HEK293 (cell line): ENCODE results near the gene YY2.

Experiments
- CTCF ChIA-PET: fragments of 350-600 bp; formaldehyde crosslinking; extraction: SDS; loops from one replicate; lab custom pipeline; 2021; ENCODE audit warnings: antibody characterized with exemption; lab: Yijun Ruan, JAX
- POLR2A ChIA-PET: fragments of 300-600 bp; formaldehyde crosslinking; extraction: SDS; loops from one replicate; lab custom pipeline; 2020; ENCODE audit warnings: antibody characterized with exemption, inconsistent platforms; lab: Yijun Ruan, JAX
- H3K27ac ChIP-seq: fragments of 200-500 bp; sonication (Bioruptor generic); 2 replicates; pipeline ENCODE4 v1.5.1; 2014; ENCODE audit warnings: low read depth, low read length, control low read depth, inconsistent platforms; ENCODE audit errors: extremely low read depth
- H3K36me3 ChIP-seq, 2 experiments: fragments of 200-500 bp in 1 of 2; sonication (Bioruptor generic) in 1 of 2; 1 replicate in 1 of 2; 2 replicates in 1 of 2; pipeline ENCODE4 v1.5.1; 2014 to 2017; ENCODE audit warnings: inconsistent platforms in 2 of 2, low read length in 2 of 2; ENCODE audit not compliant: control insufficient read depth in 2 of 2, insufficient read depth in 1 of 2
- H3K4me1 ChIP-seq: fragments of 200-500 bp; sonication (Bioruptor generic); 2 replicates; pipeline ENCODE4 v1.5.1; 2014; ENCODE audit warnings: mild to moderate bottlenecking, low read length, inconsistent platforms; ENCODE audit not compliant: control insufficient read depth, insufficient read depth
- H3K4me3 ChIP-seq: 2 replicates; pipeline ENCODE4 v1.5.1; 2011; ENCODE audit warnings: low read depth, mild to moderate bottlenecking, control low read depth, low read length, moderate library complexity
- H3K9me3 ChIP-seq: fragments of 200-500 bp; sonication (Bioruptor generic); 2 replicates; pipeline ENCODE4 v1.5.1; 2014; ENCODE audit warnings: low read depth, low read length, inconsistent platforms; ENCODE audit not compliant: control insufficient read depth, insufficient read depth
- BCL11A ChIP-seq: fragments of 450-650 bp; formaldehyde crosslinking; IDR thresholded peaks from 2 replicates; pipeline ENCODE4 v1.5.1; 2016; ENCODE audit warnings: low read depth, missing biosample characterization, missing genetic modification characterization
- HOXC10 ChIP-seq: sonication (generic); formaldehyde crosslinking; IDR thresholded peaks from 2 replicates; pipeline ENCODE4 v1.8.1; 2023; ENCODE audit warnings: mild to moderate bottlenecking, missing genetic modification reagents
- PRDM10 ChIP-seq: fragments of 450-650 bp; formaldehyde crosslinking; IDR thresholded peaks from 2 replicates; pipeline ENCODE4 v1.5.1; 2016; ENCODE audit warnings: missing biosample characterization, missing genetic modification characterization
- PRDM4 ChIP-seq: fragments of 450-650 bp; formaldehyde crosslinking; IDR thresholded peaks from 2 replicates; pipeline ENCODE4 v1.5.1; 2017; ENCODE audit warnings: missing biosample characterization, missing genetic modification characterization
- ZBTB49 ChIP-seq: fragments of 450-650 bp; formaldehyde crosslinking; IDR thresholded peaks from 2 replicates; pipeline ENCODE4 v1.5.1; 2016; ENCODE audit warnings: missing biosample characterization, missing genetic modification characterization, low read depth
- ZNF112 ChIP-seq: fragments of 450-650 bp; formaldehyde crosslinking; IDR thresholded peaks from 2 replicates; pipeline ENCODE4 v1.5.0; 2017; ENCODE audit warnings: missing biosample characterization, missing genetic modification characterization
- ZNF114 ChIP-seq: fragments of 450-650 bp; formaldehyde crosslinking; IDR thresholded peaks from 2 replicates; pipeline ENCODE4 v1.5.0; 2017; ENCODE audit warnings: missing biosample characterization, missing genetic modification characterization
- ZNF138 ChIP-seq: fragments of 450-650 bp; formaldehyde crosslinking; IDR thresholded peaks from 2 replicates; pipeline ENCODE4 v1.5.1; 2016; ENCODE audit warnings: missing biosample characterization, missing genetic modification characterization, borderline replicate concordance
- ZNF140 ChIP-seq: fragments of 450-650 bp; formaldehyde crosslinking; IDR thresholded peaks from 2 replicates; pipeline ENCODE4 v1.5.1; 2016; ENCODE audit warnings: missing biosample characterization, missing genetic modification characterization
- ZNF16 ChIP-seq: fragments of 450-650 bp; formaldehyde crosslinking; IDR thresholded peaks from 2 replicates; pipeline ENCODE4 v1.5.1; 2016; ENCODE audit warnings: low read depth, missing biosample characterization, missing genetic modification characterization
- ZNF169 ChIP-seq: fragments of 450-650 bp; formaldehyde crosslinking; IDR thresholded peaks from 2 replicates; pipeline ENCODE4 v1.5.1; 2016; ENCODE audit warnings: missing biosample characterization, missing genetic modification characterization
- ZNF18 ChIP-seq: fragments of 450-650 bp; formaldehyde crosslinking; IDR thresholded peaks from 2 replicates; pipeline ENCODE4 v1.5.1; 2016; ENCODE audit warnings: missing biosample characterization, missing genetic modification characterization
- ZNF24 ChIP-seq: fragments of 450-650 bp; formaldehyde crosslinking; IDR thresholded peaks from 2 replicates; pipeline ENCODE4 v1.5.1; 2016; ENCODE audit warnings: missing biosample characterization, missing genetic modification characterization
- ZNF26 ChIP-seq: fragments of 450-650 bp; formaldehyde crosslinking; IDR thresholded peaks from 2 replicates; pipeline ENCODE4 v1.5.1; 2016; ENCODE audit warnings: missing biosample characterization, missing genetic modification characterization
- ZNF266 ChIP-seq: fragments of 450-650 bp; formaldehyde crosslinking; IDR thresholded peaks from 2 replicates; pipeline ENCODE4 v1.5.1; 2016; ENCODE audit warnings: missing biosample characterization, missing genetic modification characterization, low read depth
- ZNF544 ChIP-seq: fragments of 450-650 bp; formaldehyde crosslinking; IDR thresholded peaks from 2 replicates; pipeline ENCODE4 v1.5.0; 2017; ENCODE audit warnings: missing biosample characterization, missing genetic modification characterization
- ZNF560 ChIP-seq: fragments of 450-650 bp; formaldehyde crosslinking; IDR thresholded peaks from 2 replicates; pipeline ENCODE4 v1.5.1; 2017; ENCODE audit warnings: missing biosample characterization, missing genetic modification characterization, borderline replicate concordance
- ZNF654 ChIP-seq: fragments of 450-650 bp; formaldehyde crosslinking; IDR thresholded peaks from 2 replicates; pipeline ENCODE4 v1.5.1; 2016; ENCODE audit warnings: low read depth, missing biosample characterization, missing genetic modification characterization
- ZNF660 ChIP-seq: fragments of 450-650 bp; IDR thresholded peaks from 2 replicates; pipeline ENCODE4 v1.5.1; 2018; ENCODE audit warnings: missing biosample characterization, mild to moderate bottlenecking, missing genetic modification characterization
- ZNF76 ChIP-seq: fragments of 450-650 bp; formaldehyde crosslinking; IDR thresholded peaks from 2 replicates; pipeline ENCODE4; 2016; ENCODE audit warnings: low read depth, missing biosample characterization, missing genetic modification characterization, borderline replicate concordance
- ZSCAN30 ChIP-seq: fragments of 450-650 bp; IDR thresholded peaks from 2 replicates; pipeline ENCODE4 v1.5.1; 2018; ENCODE audit warnings: missing biosample characterization, mild to moderate bottlenecking, missing genetic modification characterization, moderate library complexity
- ZSCAN5A ChIP-seq: fragments of 450-650 bp; formaldehyde crosslinking; IDR thresholded peaks from 2 replicates; pipeline ENCODE4 v1.5.1; 2016; ENCODE audit warnings: missing biosample characterization, missing genetic modification characterization
- ZXDB ChIP-seq: fragments of 450-650 bp; formaldehyde crosslinking; IDR thresholded peaks from 2 replicates; pipeline ENCODE4 v1.5.1; 2016; ENCODE audit warnings: missing biosample characterization, missing genetic modification characterization

YY2 gene

GRCh38 chrX:21905313-21905712, 49.5 kb downstream of the YY2 start:
- H3K36me3 ChIP-seq, result no peaks in the 10 kb centered on the region; a peak in 1 of 3 replicates
- H3K9me3 ChIP-seq, result no peaks in the 10 kb centered on the region
- POLR2A ChIA-PET, result no interaction called here
- no peak overlapping the region for H3K4me3 ChIP-seq
- no peaks in the 10 kb centered on the region for H3K4me1 ChIP-seq
- H3K27ac ChIP-seq, result no peak overlapping the region
- no peak for TF ChIP-seq ZNF169
- no peak for TF ChIP-seq HOXC10 (CRISPR knock-in tag)
- TF ChIP-seq ZSCAN5A (tag by site-specific recombination), result no peak
- no peak for TF ChIP-seq ZNF76
- no peak for TF ChIP-seq ZBTB49 (tag by site-specific recombination)
- no peak for TF ChIP-seq ZNF114 (tag by site-specific recombination)
- TF ChIP-seq ZNF660, result no peak
- TF ChIP-seq, all 188 proteins: peak for 0
- CTCF ChIA-PET, result interaction anchor here (0.8 kb wide), 1 partner anchor 1983 kb away, joined by 3 read pairs; no protein-coding TSS in a partner anchor

GRCh38 chrX:21905953-21906352, 50.2 kb downstream of the YY2 start:
- H3K4me1 ChIP-seq, result no peaks in the 10 kb centered on the region
- H3K9me3 ChIP-seq, result no peaks in the 10 kb centered on the region
- H3K27ac ChIP-seq, result no peak overlapping the region
- ChIA-PET CTCF (interaction anchor here (0.5 kb wide), 1 partner anchor 1375 kb away, joined by 5 read pairs; no protein-coding TSS in a partner anchor), POLR2A (no interaction called here)
- H3K4me3 ChIP-seq, result no peak overlapping the region
- H3K36me3 ChIP-seq, result no peaks in the 10 kb centered on the region; a peak in 1 of 3 replicates
- no peak for TF ChIP-seq PRDM10 (tag by site-specific recombination)
- no peak for TF ChIP-seq ZNF654 (tag by site-specific recombination)
- TF ChIP-seq ZNF112 (tag by site-specific recombination), result no peak
- TF ChIP-seq ZNF26 (tag by site-specific recombination), result no peak
- no peak for TF ChIP-seq ZNF16 (tag by site-specific recombination)
- TF ChIP-seq ZNF24 (tag by site-specific recombination), result no peak
- no peak for TF ChIP-seq BCL11A (tag by site-specific recombination)
- TF ChIP-seq ZNF140 (tag by site-specific recombination), result no peak
- no peak for TF ChIP-seq ZNF18 (tag by site-specific recombination)
- TF ChIP-seq ZXDB (tag by site-specific recombination), result no peak
- no peak for TF ChIP-seq PRDM4 (tag by site-specific recombination)
- no peak for TF ChIP-seq ZNF138 (tag by site-specific recombination)
- no peak for TF ChIP-seq ZSCAN30 (tag by site-specific recombination)
- TF ChIP-seq ZNF266 (tag by site-specific recombination), result no peak
- TF ChIP-seq ZNF560, result no peak
- TF ChIP-seq ZNF544 (tag by site-specific recombination), result no peak
